Heart left ventricle (tissue), 16 donors: Measurements from ENCODE around the gene PEAK1. TPM values are rescaled to one million over a fixed set of nuclear protein-coding genes. Genes with fewer than 3 reads are reported as not detected.

Experiments used
- ATAC-seq, 4 donors: fragments of 200-7000 bp; cut with Tn5 transposase; one replicate each; pipeline ENCODE4 v1.9.1; 2020 to 2022; ENCODE audit warnings: moderate library complexity in 4 of 4, mild to moderate bottlenecking in 3 of 4, moderate number of reproducible peaks in 1 of 4
- DNase-seq, 5 donors: peaks; one replicate each; pipeline ENCODE4 v3.0.0-alpha.2; 2020
- H3K27ac ChIP-seq, 12 donors: fragments of 200-600 bp; sonication (generic) in 4 of 12; one replicate each; pipeline versions ENCODE4 v1.5.0 to v1.8.0; 2016 to 2022; ENCODE audit warnings: mild to moderate bottlenecking in 2 of 12
- H3K27me3 ChIP-seq, 9 donors: fragments of 200-600 bp; sonication (generic) in 2 of 9; one replicate each; pipeline versions ENCODE4 v1.5.1 to v1.8.0; 2016 to 2022; ENCODE audit warnings: mild to moderate bottlenecking in 3 of 9
- H3K36me3 ChIP-seq, 9 donors: fragments of 200-600 bp; sonication (generic) in 2 of 9; one replicate each; pipeline versions ENCODE4 v1.5.0 to v1.8.0; 2018 to 2022; ENCODE audit warnings: mild to moderate bottlenecking in 2 of 9
- H3K4me1 ChIP-seq, 12 donors: fragments of 200-600 bp; sonication (generic) in 4 of 12; one replicate each; pipeline versions ENCODE4 v1.5.0 to v1.8.0; 2016 to 2022; ENCODE audit warnings: mild to moderate bottlenecking in 3 of 12
- H3K4me3 ChIP-seq, 12 donors: fragments of 200-600 bp; sonication (generic) in 4 of 12; one replicate each; pipeline versions ENCODE4 v1.5.0 to v1.8.0; 2017 to 2022; ENCODE audit warnings: mild to moderate bottlenecking in 9 of 12, moderate library complexity in 4 of 12
- H3K9me3 ChIP-seq, 12 donors: fragments of 200-600 bp; sonication (generic) in 4 of 12; one replicate each; pipeline versions ENCODE4 v1.5.0 to v1.8.0; 2016 to 2022; ENCODE audit warnings: mild to moderate bottlenecking in 1 of 12
- CTCF ChIP-seq, 12 donors: fragments of 200-600 bp; sonication (generic) in 4 of 12; IDR thresholded peaks; one replicate each; pipeline versions ENCODE4 v1.5.0 to v1.8.0; 2018 to 2022; ENCODE audit warnings: antibody characterized with exemption in 12 of 12, mild to moderate bottlenecking in 5 of 12
- POLR2A ChIP-seq, 2 donors: fragments of 450-650 bp; IDR thresholded peaks; one replicate each; pipeline ENCODE4 v1.6.1; 2017; ENCODE audit warnings: antibody characterized with exemption in 2 of 2, mild to moderate bottlenecking in 2 of 2, moderate library complexity in 2 of 2
- WGBS, 4 donors: extraction: QIAGEN DNeasy Blood & Tissue Kit in 2 of 4; methylation state at CpG; one replicate each; pipeline versions ENCODE4 v1.1.5 to v1.1.7; 2013 to 2018; 5-methylcytosine and 5-hydroxymethylcytosine counted together
- intact Hi-C, 10 donors: fragments of 100-400 bp; cut with DNase I; formaldehyde crosslinking; loops; one replicate each; pipeline versions ENCODE4 v1.11.1 to v1.14.2; 2022
- polyA plus RNA-seq, 2 donors: library from polyadenylated mRNA; stranded (reverse); fragments of 200-250 nt; gene quantifications; one replicate each; pipeline ENCODE4 v1.2.3, GENCODE V29; 2013
- total RNA-seq, 9 donors: library from RNA; depleted of rRNA in 2 of 9; stranded (reverse); fragments of >200 nt in 2 of 9; fragmentation: NEBNext Ultra II Directional in 3 of 9; extraction: Animal tissue kit (Norgen Biotek cat#: 25700) in 3 of 9; gene quantifications; one replicate each; pipeline versions ENCODE4 v1.1.0 to v1.2.4, GENCODE V29; 2016 to 2023
- donor health status: ischemic (EF 13 %, LVEDD 7.1; RV severe dilation, severe dysfunction).
- donor health status: healthy with polysubstance abuse.
- donor health status: DM: no; HTN: yes; CAD: no.
- donor health status: DM: no; HTN: no; CAD: no.
- donor health status: ischemic (EF 25% LVEDD 6.9; RV normal size, moderate dysfunction).
- donor health status: ischemic (EF 25% LVEDD 5.7; RV mildly dilated, moderate dysfunction).
- donor health status: healthy.
- donor health status: DM: yes; HTN: yes; CAD: no.
- donor health status: ischemic (EF 35%, LVEDD 5.7; RV mildly dilated, moderate dysfunction).
- donor health status: nonischemic (EF 11% LVEDD 7.7; RV severe dilation, severe dysfunction).
- donor health status: DM: yes; HTN: yes; CAD: no.
- donor health status: PGD.
- donor health status: ischemic (EF 29% LVEDD 5.4; RV normal size, mild dysfunction).
- donor health status: nonischemic (EF 23%, LVEDD 6.1; RV moderate dilation, normal function).

Gene PEAK1
- total and polyA plus RNA-seq, 11 donors, result 12.8 to 139 (median 86.3) TPM

DNA sequence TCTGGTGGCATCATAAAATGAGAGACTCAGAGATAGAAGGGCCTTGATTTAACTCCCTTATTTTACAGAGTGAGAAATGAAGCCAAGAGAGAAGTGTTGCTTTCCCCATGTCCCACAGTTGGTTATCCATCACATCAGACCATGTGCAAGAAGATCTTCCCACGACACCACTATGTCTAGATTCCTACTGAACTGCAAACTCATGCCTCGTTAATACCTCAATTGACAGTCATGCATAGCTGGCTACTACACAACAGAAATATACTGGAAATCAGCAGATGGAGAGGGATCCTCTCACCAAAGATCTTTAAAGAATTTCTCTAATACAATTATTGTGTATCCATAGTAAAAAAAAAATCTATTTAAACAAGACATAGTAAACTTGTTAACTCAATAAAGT is 33.3 kb downstream of the PEAK1 start:
- no peaks in the 10 kb centered on the region for H3K36me3 ChIP-seq
- H3K4me3 ChIP-seq, result no peak overlapping the region
- no peaks in the 10 kb centered on the region for H3K9me3 ChIP-seq
- H3K27ac ChIP-seq, result no peak overlapping the region
- TF ChIP-seq POLR2A (IDR thresholded peaks at IDR 0.05) (no peak), CTCF (IDR thresholded peaks at IDR 0.05) (no peak)
- no peak for DNase-seq
- H3K4me1 ChIP-seq, result peaks cover 3 to 89% (median 66%) of the 10 kb centered on the region in 12 donors
- intact Hi-C loops, result no loop called here
- ATAC-seq, result no peak
- 73 to 80% (median 74%) methylated on average over 2 of the region's 2 CpGs for WGBS, 4 donors
- H3K27me3 ChIP-seq, result no peaks in the 10 kb centered on the region

DNA sequence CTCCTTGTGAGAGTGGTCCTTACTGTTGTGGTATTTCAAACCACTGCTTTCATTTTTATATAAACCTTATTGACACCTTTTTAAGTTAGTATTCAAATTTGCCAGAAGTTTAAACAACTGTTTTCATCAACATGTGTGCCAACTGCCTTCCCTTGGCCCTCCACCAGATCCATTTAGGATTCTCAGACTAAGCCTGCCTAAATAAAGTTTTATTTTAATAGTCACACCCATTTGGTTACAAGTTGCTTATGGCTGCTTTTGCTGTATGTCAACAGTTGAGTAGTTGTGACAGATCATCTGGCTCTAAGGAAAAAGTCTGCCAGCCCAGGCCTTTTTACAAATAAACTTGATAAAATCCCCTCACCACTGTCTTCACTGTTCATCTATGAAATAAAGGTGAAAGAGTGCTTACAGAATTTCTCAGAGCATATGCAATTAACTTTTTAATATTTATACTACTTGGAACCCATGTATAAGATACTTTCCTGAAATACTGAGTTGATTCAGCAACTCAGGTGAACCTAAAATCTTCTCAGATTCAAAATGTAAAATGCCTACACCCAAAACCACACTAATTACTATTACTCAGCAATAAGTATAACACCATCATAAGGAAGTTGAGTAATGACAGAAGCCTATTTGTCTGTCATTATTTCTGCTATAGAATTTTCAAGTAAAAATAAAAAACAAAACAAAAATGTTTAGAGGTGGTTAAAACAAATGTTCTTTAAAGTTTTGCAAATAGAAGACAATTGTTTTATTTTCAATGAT is 35.1 kb downstream of the PEAK1 start:
- Histone ChIP-seq H3K4me1 (peaks cover 0 to 76% (median 51%) of the 10 kb centered on the region in 12 donors), H3K36me3 (no peaks in the 10 kb centered on the region), H3K27ac (no peak overlapping the region), H3K4me3 (no peak overlapping the region), H3K9me3 (no peaks in the 10 kb centered on the region), H3K27me3 (no peaks in the 10 kb centered on the region)
- DNase-seq (no peak), ATAC-seq (no peak)
- TF ChIP-seq CTCF (IDR thresholded peaks at IDR 0.05), result no peak
- TF ChIP-seq POLR2A (IDR thresholded peaks at IDR 0.05), result no peak
- intact Hi-C loops, result no loop called here

GRCh38 chr15:77384086-77384485 is 35.8 kb downstream of the PEAK1 start:
- Histone ChIP-seq H3K9me3 (no peaks in the 10 kb centered on the region), H3K4me1 (peaks cover 0 to 73% (median 45%) of the 10 kb centered on the region in 12 donors), H3K36me3 (no peaks in the 10 kb centered on the region), H3K27ac (no peak overlapping the region), H3K27me3 (no peaks in the 10 kb centered on the region), H3K4me3 (no peak overlapping the region)
- ATAC-seq (no peak), DNase-seq (no peak)
- TF ChIP-seq POLR2A (IDR thresholded peaks at IDR 0.05) (no peak), CTCF (IDR thresholded peaks at IDR 0.05) (no peak)
- intact Hi-C loops, result no loop called here

DNA sequence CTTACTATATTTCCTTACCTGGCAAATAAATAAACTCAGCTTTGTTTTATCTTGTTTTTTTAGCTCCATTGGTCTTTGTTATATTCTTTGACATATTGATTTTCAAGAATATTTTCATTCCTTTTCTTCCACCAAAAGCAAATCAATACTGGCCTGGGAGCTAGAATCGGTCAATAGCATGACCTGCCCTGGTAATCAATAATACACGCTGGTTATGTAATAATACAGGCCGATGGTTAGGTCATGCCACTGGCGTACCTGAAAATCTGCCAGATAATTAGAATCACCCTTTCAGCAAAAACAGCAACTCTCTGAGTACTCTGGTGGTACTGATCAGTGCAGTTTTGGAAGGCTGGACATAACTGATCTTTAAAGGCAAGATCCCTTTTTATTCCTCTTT is 39.9 kb downstream of the PEAK1 start:
- DNase-seq, result no peak
- Histone ChIP-seq H3K27ac (no peak overlapping the region), H3K4me1 (peaks cover 0 to 38% (median 20%) of the 10 kb centered on the region in 12 donors), H3K27me3 (no peaks in the 10 kb centered on the region), H3K36me3 (no peaks in the 10 kb centered on the region), H3K9me3 (no peaks in the 10 kb centered on the region), H3K4me3 (no peak overlapping the region)
- whole genome bisulfite sequencing, 4 donors, result 97 to 98% (median 98%) methylated on average over 4 of the region's 4 CpGs
- intact Hi-C loops, result no loop called here
- ATAC-seq, result no peak
- TF ChIP-seq CTCF (IDR thresholded peaks at IDR 0.05) (no peak), POLR2A (IDR thresholded peaks at IDR 0.05) (no peak)
